ENCODE data around the gene CELF4.

Gene CELF4

DNA sequence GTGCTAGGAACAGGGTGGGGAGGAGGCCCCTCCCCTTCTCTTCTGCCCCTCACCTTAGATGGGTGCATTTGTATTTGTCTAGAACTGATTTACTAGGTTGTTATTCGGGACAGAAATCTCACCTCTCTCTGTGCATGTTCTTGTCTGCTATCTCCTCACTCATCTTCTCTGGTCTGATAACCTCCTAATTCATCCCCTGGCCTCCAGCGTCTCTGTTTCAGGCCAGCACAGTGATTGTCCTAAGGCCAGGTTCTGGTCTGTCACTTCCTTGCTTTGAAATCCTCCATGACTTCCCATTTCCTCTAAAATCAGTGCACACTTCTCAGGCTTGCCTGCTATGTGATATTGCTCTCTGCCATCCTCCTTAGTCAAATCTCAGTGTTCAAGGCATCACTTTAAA, 58.4 kb downstream of the CELF4 start:
- H3K4me3 ChIP-seq (ENCODE audit: low read depth, low read length): no peak overlapping the region
- TF ChIP-seq, protein P1, sequence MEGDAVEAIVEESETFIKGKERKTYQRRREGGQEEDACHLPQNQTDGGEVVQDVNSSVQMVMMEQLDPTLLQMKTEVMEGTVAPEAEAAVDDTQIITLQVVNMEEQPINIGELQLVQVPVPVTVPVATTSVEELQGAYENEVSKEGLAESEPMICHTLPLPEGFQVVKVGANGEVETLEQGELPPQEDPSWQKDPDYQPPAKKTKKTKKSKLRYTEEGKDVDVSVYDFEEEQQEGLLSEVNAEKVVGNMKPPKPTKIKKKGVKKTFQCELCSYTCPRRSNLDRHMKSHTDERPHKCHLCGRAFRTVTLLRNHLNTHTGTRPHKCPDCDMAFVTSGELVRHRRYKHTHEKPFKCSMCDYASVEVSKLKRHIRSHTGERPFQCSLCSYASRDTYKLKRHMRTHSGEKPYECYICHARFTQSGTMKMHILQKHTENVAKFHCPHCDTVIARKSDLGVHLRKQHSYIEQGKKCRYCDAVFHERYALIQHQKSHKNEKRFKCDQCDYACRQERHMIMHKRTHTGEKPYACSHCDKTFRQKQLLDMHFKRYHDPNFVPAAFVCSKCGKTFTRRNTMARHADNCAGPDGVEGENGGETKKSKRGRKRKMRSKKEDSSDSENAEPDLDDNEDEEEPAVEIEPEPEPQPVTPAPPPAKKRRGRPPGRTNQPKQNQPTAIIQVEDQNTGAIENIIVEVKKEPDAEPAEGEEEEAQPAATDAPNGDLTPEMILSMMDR (IDR thresholded peaks at IDR 0.05; ENCODE audit: insufficient read depth, low read length, missing control alignments): no peak
- CTCF ChIA-PET: no interaction called here
- POLR2A ChIA-PET: no interaction called here
- DNase-seq (ENCODE audit: low read depth, low spot score): no peak

DNA sequence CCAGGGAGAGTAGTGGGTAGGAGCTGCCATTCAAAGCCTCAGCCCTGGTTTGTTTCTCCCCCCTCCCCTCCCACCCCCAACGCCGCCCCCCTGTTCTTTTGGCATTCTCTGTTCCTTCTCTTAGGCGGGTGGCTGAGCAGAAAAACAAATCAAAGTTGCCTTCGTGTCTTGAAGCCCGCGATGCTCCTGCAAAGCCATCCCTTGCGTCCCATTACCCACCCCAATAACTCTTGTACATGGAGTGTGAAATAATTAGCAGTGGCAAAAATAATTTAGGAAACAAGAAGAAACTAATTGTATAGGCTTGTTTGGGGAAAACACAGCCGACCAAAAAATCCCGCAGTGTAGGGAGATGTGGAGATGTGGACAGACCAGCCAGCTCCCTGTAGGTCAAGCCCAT, 59.6 kb downstream of the CELF4 start:
- TF ChIP-seq, protein P1 (IDR thresholded peaks at IDR 0.05; ENCODE audit: insufficient read depth, low read length, missing control alignments): no peak
- no peak overlapping the region for H3K4me3 ChIP-seq (ENCODE audit: low read depth, low read length)
- DNase-seq (ENCODE audit: low read depth, low spot score): no peak
- ChIA-PET CTCF (no interaction called here), POLR2A (no interaction called here)

DNA sequence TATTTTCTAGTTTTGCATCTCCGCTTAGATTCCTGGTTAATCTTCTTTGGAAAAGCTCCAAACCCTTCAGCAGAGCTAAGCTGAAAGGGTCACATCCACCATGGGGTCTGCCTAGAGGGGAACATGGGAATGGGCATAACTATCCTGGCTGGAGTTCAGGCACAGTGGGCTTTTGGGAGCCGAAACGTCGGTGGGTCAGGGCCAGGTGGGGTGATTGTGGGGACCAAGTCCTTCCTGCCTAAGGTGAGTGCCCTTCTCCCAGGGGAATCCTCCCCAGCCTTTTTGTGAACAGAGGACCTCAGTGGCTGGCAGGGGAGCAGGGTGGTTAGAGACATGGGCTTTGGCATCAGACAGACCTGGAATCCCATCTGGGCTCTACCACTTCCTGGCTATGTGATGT, 60.3 kb downstream of the CELF4 start:
- CTCF ChIA-PET: no interaction called here

DNA sequence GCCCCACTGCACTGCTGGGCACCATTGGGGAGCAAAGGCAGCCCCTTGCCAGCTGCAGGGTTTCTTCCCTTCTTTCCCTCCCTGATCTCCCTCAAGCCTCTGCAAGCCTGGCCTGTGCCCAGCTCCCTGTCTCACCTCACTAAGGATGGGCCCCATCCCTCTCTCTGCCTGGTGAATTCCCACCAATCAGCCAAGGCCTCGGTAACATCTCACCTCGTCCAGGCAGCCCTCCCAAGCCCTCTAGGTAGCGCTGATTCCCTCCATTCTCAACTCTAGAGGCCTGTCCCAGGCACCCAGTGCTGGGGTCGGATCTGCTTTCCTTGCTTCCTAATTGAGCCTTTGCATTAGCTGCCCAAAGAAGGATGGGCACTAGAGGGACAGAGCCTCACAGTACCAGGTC, 63.0 kb downstream of the CELF4 start:
- TF ChIP-seq, protein P1 (IDR thresholded peaks at IDR 0.05; ENCODE audit: insufficient read depth, low read length, missing control alignments): no peak
- ChIA-PET POLR2A (no interaction called here), CTCF (no interaction called here)
- DNase-seq (ENCODE audit: low read depth, low spot score): no peak
- H3K4me3 ChIP-seq (ENCODE audit: low read depth, low read length): no peak overlapping the region

More for the DNA sequence above, 60.3 kb downstream of the CELF4 start:
- no peak overlapping the region for H3K4me3 ChIP-seq (ENCODE audit: low read depth, low read length)
- POLR2A ChIA-PET: no interaction called here
- no peak for DNase-seq (ENCODE audit: low read depth, low spot score)
- TF ChIP-seq, protein P1 (IDR thresholded peaks at IDR 0.05; ENCODE audit: insufficient read depth, low read length, missing control alignments): no peak

DNA sequence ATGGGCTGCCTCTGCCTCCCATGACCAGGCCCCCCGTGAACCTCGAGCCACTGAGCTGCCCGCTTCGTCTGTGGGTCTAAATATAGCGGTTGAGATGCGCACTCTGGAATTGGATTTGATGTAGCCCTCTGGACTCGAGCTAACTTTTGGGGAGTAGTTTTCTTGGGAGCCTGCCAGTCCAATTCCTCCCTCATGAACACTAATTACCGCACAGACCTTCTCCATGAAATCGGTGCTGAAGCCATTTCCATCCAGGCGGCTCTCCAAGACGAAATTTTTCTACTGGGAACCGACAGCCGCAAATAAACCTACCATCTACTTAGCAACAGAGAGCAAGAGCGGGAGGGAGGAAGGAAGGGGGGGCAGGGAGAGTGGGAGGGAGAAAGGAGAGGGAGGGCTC, 63.6 kb downstream of the CELF4 start:
- CTCF ChIA-PET: no interaction called here
- no peak for DNase-seq (ENCODE audit: low read depth, low spot score)
- no peak overlapping the region for H3K4me3 ChIP-seq (ENCODE audit: low read depth, low read length)
- TF ChIP-seq, protein P1 (IDR thresholded peaks at IDR 0.05; ENCODE audit: insufficient read depth, low read length, missing control alignments): no peak
- POLR2A ChIA-PET: no interaction called here

DNA sequence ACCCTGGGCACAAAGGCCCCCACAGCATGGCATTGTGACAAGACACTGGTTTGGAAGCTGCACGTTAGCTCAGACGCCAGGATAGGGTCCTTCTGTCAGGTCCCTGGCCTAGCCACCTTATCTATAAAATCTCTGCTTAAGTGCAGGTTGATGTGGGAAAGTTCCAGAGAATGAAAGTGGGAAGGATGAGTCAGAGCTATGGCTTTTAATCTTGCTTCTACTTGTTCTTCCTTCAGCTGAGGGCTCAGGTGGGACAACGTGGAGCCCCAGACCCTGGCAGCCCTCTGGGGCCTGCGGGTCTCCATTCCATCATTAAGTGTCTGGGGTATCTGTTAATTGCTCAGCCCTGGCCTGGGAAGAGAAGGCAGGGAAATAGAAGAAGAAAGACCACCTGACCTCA, 64.5 kb downstream of the CELF4 start:
- TF ChIP-seq, protein P1 (IDR thresholded peaks at IDR 0.05; ENCODE audit: insufficient read depth, low read length, missing control alignments): no peak
- H3K4me3 ChIP-seq (ENCODE audit: low read depth, low read length): no peak overlapping the region
- ChIA-PET CTCF (no interaction called here), POLR2A (no interaction called here)
- no peak for DNase-seq (ENCODE audit: low read depth, low spot score)

Data from AG04449 (cell line).